ENCODE results near the gene NFKBIE. TPM values are rescaled to one million over a fixed set of nuclear protein-coding genes. Genes with fewer than 3 reads are reported as not detected.

NFKBIE gene
- total RNA-seq, 1 experiment from 2014 or later = 9.6 TPM

DNA sequence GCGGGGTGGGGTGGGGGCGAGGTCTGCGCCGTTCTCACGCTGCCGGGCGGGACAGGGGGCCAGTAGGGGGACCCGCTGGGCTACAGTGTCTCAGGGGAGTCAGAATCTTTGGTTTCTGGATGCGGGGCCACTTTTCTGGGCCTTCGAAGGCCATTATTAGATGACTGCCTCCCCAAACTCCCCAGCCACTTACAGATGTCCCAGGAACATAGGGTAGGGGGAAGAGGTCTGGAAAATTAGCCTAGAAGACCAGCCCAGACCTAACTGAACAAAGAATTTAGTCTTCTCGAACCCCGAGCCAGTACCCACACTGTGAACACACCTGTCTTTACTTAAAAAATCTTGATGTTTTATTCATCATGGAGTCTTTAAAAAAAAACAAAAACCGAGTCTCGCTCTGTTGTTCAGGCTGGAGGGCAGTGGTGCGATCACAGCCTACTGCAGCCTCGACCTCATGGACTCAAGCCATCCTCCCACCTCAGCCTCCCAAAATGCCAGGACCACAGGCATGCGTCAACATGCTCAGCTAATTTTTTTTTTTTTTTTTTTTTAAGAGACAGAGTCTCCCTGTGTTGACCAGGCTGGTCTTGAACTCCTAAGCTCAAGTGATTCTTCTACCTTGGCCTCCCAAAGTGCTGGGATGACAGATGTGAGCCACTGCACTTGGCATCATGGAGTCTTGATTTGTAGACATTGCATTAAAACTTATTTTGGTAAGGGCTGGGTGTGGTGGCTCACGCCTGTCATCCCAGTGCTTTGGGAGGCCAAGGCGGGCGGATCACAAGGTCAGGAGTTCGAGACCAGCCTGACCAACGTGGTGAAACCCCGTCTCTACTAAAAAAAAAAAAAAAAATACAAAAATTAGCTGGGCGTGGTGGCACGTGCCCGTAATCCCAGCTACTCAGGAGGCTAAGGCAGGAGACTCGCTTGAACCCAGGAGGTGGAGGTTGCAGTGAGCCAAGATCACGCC lies 45.3 kb downstream of the NFKBIE start:
- Histone ChIP-seq H3K27me3 (no peaks in the 10 kb centered on the region), H3K36me3 (no peaks in the 10 kb centered on the region; the same call in 1 of the 2 replicates), H3K4me1 (peaks cover 35% of the 10 kb centered on the region), H3K4me3 (peak overlapping the region; percentile 65), H3K27ac (peak overlapping the region; percentile 65), H3K9me3 (replicated peaks) (no peaks in the 10 kb centered on the region)
- no peak for DNase-seq

DNA sequence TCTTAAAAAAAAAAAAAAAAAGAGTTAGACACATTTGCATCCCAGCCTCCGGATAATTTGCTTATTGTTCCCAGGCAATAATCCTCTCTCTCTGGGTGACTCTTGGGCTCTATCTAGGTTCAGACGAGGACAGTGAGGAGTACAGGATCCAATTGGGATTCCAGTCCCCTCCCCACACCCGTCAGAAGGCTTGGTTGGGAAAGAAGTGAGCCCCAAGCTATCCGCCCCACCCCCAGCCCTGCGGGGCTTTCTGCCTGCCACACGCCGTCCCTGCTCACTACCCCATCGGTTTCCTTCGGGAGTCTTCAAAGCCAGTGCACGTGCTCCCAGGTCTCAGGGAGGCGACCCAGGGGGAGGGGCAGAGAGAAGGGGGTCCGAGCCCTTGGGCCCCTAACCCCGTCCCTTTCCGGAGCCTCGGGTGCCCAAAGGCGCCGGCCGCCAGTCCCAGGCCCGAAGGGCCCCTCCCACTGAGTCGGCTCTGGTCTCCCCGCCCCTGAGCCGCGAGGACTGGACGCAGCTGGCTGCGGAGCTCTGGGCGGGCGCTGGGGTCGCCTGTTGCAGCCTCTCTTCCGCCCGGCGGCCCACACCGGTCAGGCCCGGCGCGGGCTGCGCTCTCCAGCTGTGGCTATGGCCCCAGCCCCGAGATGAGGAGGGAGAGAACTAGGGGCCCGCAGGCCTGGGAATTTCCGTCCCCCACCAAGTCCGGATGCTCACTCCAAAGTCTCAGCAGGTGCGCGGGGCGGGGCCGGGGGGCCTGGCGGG lies 46.1 kb downstream of the NFKBIE start:
- Histone ChIP-seq H3K9me3 (replicated peaks) (no peaks in the 10 kb centered on the region), H3K27me3 (no peaks in the 10 kb centered on the region), H3K4me3 (peak overlapping the region; percentile 65), H3K36me3 (no peaks in the 10 kb centered on the region; the same call in 1 of the 2 replicates), H3K27ac (peak overlapping the region; percentile 94), H3K4me1 (peaks cover 27% of the 10 kb centered on the region)
- peak; percentile 94 to 95 for DNase-seq

DNA sequence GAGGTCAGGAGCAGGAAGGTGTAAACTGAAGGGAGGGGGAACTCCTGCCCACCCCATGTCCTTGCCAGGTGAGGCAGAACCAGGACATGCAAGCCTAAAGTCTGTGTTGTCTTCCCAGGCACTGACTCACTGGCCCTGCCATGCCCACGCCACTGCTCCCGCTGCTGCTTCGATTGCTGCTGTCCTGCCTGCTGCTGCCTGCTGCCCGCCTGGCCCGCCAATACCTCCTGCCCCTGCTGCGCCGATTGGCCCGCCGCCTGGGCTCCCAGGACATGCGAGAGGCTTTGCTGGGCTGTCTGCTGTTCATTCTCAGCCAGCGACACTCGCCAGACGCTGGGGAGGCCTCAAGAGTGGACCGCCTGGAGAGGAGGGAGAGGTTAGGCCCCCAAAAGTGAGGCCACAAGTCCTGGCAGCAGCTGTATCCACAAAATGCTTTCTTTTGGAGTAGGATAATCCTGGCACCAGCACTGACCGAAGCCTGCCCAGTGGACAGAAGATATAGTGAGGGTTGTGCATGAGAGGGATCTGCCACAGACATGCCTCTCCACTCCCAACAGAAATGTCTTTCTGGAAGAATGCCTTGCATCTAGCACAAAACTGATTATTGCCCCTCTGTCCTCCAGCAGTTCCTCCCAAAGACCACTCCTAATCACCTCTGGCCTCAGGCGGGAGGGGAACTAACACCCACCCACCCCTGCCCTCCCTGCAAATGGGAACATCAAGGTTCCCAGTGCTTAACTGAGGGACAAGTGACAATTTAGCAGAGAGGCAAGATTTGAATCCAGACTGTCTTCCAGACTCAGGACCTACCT lies 47.8 kb downstream of the NFKBIE start:
- Histone ChIP-seq H3K4me3 (peak overlapping the region; percentile 65), H3K36me3 (no peaks in the 10 kb centered on the region; the same call in 1 of the 2 replicates), H3K9me3 (replicated peaks) (no peaks in the 10 kb centered on the region), H3K27ac (peak overlapping the region; percentile 94), H3K4me1 (peaks cover 24% of the 10 kb centered on the region), H3K27me3 (no peaks in the 10 kb centered on the region)
- peak; percentile 66 to 74 for DNase-seq

DNA sequence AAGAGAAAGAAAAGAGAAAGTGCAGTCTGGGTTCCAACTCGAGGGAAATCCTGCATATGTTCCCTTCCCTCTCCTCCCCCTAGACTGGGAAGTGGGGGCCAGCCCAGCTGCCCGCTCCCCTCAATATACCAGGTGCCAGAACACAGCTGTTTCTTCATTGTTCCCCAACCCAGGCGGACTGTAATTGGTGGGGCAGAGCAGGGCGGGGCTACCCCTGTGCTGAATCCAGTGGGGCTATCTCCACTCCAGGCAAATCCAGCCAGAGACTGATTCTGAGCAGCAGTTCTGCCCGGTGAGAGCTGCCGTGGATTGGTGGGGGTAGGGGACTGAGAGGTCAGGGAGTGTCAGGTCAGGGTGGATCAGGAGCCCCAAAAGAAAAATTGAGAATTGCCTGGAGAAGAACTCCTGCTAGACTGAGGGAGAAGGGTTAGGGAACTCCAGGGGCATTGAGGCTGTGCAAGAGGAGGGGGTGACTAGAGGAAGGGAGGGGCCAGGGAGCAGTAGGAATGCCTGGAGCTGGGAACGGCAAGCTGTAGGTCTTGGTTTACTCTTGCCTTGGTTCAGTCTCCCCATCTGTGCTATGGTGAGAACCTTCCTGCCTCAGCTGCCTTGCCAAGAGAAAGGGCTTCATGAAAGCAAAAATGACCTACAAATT lies 48.5 kb downstream of the NFKBIE start, which contains the start of gene MYMX:
Gene MYMX (plus strand): TSS at position 250 of the 655 bp plus-strand sequence. CDS start 546 bp downstream, outside the sequence.
- peak within 1 kb of the TSS; percentile 94 for H3K27ac ChIP-seq
- no peaks in the 10 kb centered on the region; the same call in 1 of the 2 replicates for H3K36me3 ChIP-seq
- no peaks in the 10 kb centered on the region for H3K27me3 ChIP-seq
- DNase-seq = peak; percentile 97 to 98
- no peaks in the 10 kb centered on the region for H3K9me3 ChIP-seq (replicated peaks)
- peaks cover 20% of the 10 kb centered on the region for H3K4me1 ChIP-seq
- peak within 1 kb of the TSS; percentile 65 for H3K4me3 ChIP-seq

DNA sequence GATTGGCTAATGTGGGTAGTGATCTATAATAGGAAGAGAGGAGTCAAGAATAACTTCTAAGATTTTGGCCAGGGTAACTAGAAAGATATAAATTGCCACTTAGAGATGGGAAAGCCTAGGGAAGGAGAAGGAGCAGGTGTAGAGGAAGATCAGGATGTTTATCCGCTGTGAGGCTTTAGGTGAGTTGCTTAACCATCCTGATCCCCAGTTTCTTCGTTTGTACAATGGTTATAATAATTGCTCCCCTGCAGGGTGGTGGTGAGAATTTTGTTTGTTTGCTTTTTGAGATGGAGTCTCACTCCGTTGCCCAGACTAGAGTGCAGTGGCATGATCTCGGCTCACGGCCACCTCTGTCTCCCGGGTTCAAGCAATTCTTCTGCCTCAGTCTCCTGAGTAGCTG lies 51.0 kb downstream of the NFKBIE start:
- Histone ChIP-seq H3K4me3 (no peak overlapping the region), H3K27ac (no peak overlapping the region), H3K9me3 (replicated peaks) (no peaks in the 10 kb centered on the region), H3K27me3 (no peaks in the 10 kb centered on the region), H3K4me1 (peaks cover 12% of the 10 kb centered on the region), H3K36me3 (no peaks in the 10 kb centered on the region; the same call in 1 of the 2 replicates)
- DNase-seq = no peak

DNA sequence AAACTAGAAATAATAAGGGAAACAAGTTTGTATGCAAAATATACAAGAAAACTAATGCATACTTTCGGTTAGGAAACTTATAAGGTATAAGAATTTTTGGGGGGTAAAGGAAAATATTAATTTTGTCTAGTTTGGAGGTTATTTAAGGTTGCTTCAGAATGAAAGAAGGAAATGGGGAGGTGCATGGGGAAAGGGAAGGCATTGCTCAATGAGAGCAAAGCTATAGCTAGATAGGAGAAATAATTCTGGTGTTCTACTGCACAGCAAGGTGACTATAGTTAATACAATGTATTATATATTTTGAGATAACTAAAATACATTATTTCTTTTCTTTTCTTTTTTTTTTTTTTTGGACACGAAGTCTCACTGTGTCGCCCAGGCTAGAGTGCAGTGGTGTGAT lies 54.1 kb downstream of the NFKBIE start:
- Histone ChIP-seq H3K4me1 (peaks cover 12% of the 10 kb centered on the region), H3K36me3 (no peaks in the 10 kb centered on the region), H3K27ac (no peak overlapping the region), H3K4me3 (no peak overlapping the region), H3K9me3 (replicated peaks) (no peaks in the 10 kb centered on the region), H3K27me3 (no peaks in the 10 kb centered on the region)
- no peak for DNase-seq

Other genes starting within 250 kb of the NFKBIE start
- 58.8 and 73.0 TPM in 2 replicates for gene MRPL14, start 138.1 kb downstream of the NFKBIE start, total RNA-seq (2014; rRNA removed; shearing (Covaris generic))
- gene TMEM63B, start 138.0 kb downstream of the NFKBIE start, total RNA-seq (2014; rRNA removed; shearing (Covaris generic)) = 11.5 TPM in 2 replicates
- gene CAPN11, start 106.7 kb downstream of the NFKBIE start, total RNA-seq (2014; rRNA removed; shearing (Covaris generic)) = 0.20 and 0.97 TPM in 2 replicates
- gene MYMX, start 48.6 kb downstream of the NFKBIE start, total RNA-seq (2014; rRNA removed; shearing (Covaris generic)) = 106 and 116 TPM in 2 replicates
- gene SLC29A1, start 42.0 kb downstream of the NFKBIE start, total RNA-seq (2014; rRNA removed; shearing (Covaris generic)) = 102 and 109 TPM in 2 replicates
- 1,351 and 1,358 TPM in 2 replicates for gene HSP90AB1, start 18.4 kb downstream of the NFKBIE start, total RNA-seq (2014; rRNA removed; shearing (Covaris generic))
- 27.8 and 28.5 TPM in 2 replicates for gene SLC35B2, start 8.0 kb downstream of the NFKBIE start, total RNA-seq (2014; rRNA removed; shearing (Covaris generic))
- 1.2 and 1.5 TPM in 2 replicates for gene TMEM151B, start 4.9 kb upstream of the NFKBIE start, total RNA-seq (2014; rRNA removed; shearing (Covaris generic))
- 16.3 and 19.3 TPM in 2 replicates for gene AARS2, start 47.8 kb upstream of the NFKBIE start, total RNA-seq (2014; rRNA removed; shearing (Covaris generic))
- not detected in 2 replicates for gene SPATS1, start 77.1 kb upstream of the NFKBIE start, total RNA-seq (2014; rRNA removed; shearing (Covaris generic))
- gene CDC5L, start 122.2 kb upstream of the NFKBIE start, total RNA-seq (2014; rRNA removed; shearing (Covaris generic)) = 42.3 and 45.2 TPM in 2 replicates